Measurements from ENCODE around the gene GAS7.

GRCh38 chr17:10115536-10115932, 82.9 kb downstream of the GAS7 start:
- TF ChIP-seq, protein P1, sequence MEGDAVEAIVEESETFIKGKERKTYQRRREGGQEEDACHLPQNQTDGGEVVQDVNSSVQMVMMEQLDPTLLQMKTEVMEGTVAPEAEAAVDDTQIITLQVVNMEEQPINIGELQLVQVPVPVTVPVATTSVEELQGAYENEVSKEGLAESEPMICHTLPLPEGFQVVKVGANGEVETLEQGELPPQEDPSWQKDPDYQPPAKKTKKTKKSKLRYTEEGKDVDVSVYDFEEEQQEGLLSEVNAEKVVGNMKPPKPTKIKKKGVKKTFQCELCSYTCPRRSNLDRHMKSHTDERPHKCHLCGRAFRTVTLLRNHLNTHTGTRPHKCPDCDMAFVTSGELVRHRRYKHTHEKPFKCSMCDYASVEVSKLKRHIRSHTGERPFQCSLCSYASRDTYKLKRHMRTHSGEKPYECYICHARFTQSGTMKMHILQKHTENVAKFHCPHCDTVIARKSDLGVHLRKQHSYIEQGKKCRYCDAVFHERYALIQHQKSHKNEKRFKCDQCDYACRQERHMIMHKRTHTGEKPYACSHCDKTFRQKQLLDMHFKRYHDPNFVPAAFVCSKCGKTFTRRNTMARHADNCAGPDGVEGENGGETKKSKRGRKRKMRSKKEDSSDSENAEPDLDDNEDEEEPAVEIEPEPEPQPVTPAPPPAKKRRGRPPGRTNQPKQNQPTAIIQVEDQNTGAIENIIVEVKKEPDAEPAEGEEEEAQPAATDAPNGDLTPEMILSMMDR (IDR thresholded peaks at IDR 0.05), result no peak
- TF ChIP-seq EP300 (IDR thresholded peaks at IDR 0.05) (no peak), POLR2AphosphoS5 (IDR thresholded peaks at IDR 0.05) (no peak), POLR2A (IDR thresholded peaks at IDR 0.05) (no peak)
